Fibroblast of the aortic adventitia (primary cell): ENCODE measurements around the gene ZDHHC9. TPM values are rescaled to one million over a fixed set of nuclear protein-coding genes. Genes with fewer than 3 reads are reported as not detected.

Source experiments
- DNase-seq: peaks from one replicate; pipeline ENCODE4 v3.0.0-alpha.2; 2010; ENCODE audit warnings: low read depth
- H3K4me3 ChIP-seq: 2 replicates; pipeline ENCODE4 v1.5.1; 2011; ENCODE audit warnings: low read depth, mild to moderate bottlenecking, control low read depth, low read length, moderate library complexity
- total RNA-seq: library from RNA; depleted of rRNA; stranded (reverse); fragments of >200 nt; gene quantifications from 2 replicates; pipeline ENCODE4 v1.2.3, GENCODE V29; 2012; ENCODE audit warnings: low replicate concordance
- TF ChIP-seq, protein P1 (sequence below): IDR thresholded peaks from 2 replicates; pipeline ENCODE4 v1.5.1; 2011; ENCODE audit warnings: mild to moderate bottlenecking, low read length, control low read depth, inconsistent platforms; ENCODE audit not compliant: insufficient read depth

The ZDHHC9 gene
- total RNA-seq, 1 donor, result 37.1 TPM

DNA sequence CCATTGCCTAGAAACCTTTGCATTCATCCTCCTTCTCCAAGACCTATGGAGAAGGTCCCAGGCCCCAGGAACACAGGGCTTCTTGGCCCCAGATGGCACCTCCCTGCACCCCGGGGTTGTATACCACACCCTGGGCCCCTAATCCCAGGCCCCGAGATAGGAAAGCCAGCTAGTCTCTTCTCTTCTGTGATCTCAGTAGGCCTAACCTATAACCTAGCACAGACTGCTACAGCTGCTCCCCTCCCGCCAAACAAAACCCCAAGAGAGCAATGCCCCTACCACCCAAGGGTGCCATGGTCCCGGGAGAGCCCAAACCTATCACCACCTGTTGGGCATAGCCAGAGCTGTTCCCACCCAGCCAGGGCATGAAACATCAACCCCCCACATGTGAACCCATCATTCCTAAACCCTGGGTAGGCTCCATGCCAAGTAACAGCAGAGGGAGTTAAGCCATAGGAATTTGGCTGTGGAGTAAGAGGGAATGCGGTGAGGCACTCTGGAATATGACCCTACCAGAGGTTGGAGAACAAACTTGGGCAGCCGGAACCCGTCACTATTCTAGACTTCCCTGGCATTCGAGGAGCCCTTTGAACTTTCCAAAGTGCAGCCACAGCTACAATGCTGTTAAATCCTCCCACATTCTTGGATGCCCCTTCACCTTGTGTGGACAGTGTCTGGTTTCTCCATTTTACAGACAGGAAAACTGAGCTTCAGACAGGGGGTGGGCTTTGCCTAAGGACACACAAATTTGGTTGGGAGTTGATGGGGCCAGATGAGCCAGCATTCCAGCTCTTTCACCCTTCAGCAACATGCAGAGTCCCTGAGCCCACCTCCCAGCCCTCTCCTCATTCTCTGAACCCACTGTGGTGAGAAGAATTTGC lies 74.9 kb downstream of the ZDHHC9 start:
- H3K4me3 ChIP-seq, result no peak overlapping the region
- DNase-seq, result peak; percentile 19
- TF ChIP-seq, protein P1, sequence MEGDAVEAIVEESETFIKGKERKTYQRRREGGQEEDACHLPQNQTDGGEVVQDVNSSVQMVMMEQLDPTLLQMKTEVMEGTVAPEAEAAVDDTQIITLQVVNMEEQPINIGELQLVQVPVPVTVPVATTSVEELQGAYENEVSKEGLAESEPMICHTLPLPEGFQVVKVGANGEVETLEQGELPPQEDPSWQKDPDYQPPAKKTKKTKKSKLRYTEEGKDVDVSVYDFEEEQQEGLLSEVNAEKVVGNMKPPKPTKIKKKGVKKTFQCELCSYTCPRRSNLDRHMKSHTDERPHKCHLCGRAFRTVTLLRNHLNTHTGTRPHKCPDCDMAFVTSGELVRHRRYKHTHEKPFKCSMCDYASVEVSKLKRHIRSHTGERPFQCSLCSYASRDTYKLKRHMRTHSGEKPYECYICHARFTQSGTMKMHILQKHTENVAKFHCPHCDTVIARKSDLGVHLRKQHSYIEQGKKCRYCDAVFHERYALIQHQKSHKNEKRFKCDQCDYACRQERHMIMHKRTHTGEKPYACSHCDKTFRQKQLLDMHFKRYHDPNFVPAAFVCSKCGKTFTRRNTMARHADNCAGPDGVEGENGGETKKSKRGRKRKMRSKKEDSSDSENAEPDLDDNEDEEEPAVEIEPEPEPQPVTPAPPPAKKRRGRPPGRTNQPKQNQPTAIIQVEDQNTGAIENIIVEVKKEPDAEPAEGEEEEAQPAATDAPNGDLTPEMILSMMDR, result no peak

DNA sequence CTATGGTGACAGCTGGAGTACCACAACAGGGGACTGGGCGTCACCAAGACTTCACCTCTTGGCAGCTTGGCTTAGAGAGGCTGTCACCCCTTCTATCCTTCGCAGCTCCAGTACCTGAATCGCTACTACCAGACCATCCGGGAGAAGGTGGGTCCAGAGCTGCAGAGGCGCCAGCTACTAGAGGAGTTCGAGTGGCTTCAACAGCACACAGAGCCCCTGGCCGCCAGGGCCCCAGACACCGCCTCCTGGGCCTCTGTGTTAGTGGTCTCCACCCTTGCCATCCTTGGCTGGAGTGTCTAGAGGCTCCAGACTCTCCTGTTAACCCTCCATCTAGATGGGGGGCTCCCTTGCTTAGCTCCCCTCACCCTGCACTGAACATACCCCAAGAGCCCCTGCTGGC lies 75.5 kb downstream of the ZDHHC9 start:
- TF ChIP-seq, protein P1, result no peak
- no peak for DNase-seq
- H3K4me3 ChIP-seq, result no peak overlapping the region

DNA sequence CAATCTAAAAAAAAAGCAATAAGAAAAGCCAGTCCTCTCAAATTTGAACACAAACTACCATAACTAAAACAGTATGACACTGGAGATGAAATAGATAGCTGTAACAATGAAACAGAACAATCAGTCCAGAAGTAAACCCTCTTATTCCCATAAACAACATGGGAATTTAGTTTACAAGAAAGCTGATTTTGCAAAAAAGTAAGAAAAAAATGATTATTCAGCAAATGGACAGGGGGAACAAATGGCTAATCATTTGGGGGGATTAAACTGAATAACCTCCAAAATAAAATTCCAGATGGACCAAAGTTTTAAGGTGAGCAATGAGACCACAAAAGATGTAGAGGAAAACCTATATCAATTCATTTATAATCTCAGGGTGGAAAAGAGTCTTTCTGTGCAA lies 80.0 kb downstream of the ZDHHC9 start:
- no peak overlapping the region for H3K4me3 ChIP-seq
- TF ChIP-seq, protein P1, result no peak
- no peak for DNase-seq

DNA sequence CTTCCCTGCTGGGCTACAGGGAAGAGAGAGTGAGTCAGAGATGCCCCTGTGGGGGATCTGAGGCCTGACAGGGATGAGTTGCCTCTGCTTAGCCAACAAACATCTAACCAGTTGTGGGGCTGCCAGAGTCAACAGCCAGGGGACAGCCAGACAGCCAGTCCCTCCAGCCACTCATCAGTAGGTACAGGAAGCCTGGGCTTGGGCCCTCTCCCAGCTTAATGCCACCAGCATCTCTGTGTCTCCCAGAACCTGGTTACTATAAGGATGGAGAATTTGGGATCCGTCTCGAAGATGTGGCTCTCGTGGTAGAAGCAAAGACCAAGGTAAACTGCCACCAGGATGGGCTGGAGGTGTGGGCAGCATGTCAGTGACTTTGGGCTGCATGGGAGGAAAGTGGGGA lies 81.2 kb downstream of the ZDHHC9 start:
- DNase-seq, result no peak
- H3K4me3 ChIP-seq, result no peak overlapping the region
- TF ChIP-seq, protein P1, result no peak

DNA sequence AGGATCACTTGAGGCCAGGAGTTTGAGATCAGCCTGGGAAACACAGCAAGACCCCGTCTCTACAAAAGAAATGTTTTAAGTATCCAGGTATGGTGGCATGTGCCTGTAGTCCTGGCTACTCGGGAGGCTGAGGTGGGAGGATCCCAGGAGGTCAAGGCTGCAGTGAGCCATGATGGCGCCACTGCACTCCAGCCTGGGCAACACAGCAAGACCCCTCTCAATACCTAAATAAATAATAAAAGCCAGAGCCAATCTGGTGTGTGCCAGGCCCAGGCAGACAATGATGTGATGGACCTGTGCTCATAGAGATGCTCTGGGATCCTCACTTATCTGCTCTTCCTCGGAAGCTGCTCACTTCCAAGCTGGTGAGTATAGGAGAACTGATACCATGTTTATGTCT lies 82.1 kb downstream of the ZDHHC9 start:
- TF ChIP-seq, protein P1, result no peak
- DNase-seq, result no peak
- H3K4me3 ChIP-seq, result no peak overlapping the region

DNA sequence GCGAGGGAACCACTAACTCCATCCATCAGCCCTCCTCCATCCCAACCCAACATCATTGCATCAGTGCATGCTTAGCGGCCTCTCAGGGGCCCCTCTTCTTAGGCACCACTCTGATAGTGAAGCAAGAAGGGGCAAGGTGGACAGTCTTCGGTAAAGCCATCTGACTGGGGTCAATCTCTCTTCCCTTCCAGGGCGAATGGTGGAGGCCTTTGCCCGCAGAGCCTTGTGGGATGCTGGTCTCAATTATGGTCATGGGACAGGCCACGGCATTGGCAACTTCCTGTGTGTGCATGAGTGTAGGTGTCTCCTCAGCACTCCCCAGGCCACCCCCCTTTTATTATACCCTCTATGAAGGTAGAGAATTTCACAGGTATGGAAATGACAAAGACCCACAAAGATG lies 82.7 kb downstream of the ZDHHC9 start:
- no peak for DNase-seq
- H3K4me3 ChIP-seq, result no peak overlapping the region
- TF ChIP-seq, protein P1, result no peak

DNA sequence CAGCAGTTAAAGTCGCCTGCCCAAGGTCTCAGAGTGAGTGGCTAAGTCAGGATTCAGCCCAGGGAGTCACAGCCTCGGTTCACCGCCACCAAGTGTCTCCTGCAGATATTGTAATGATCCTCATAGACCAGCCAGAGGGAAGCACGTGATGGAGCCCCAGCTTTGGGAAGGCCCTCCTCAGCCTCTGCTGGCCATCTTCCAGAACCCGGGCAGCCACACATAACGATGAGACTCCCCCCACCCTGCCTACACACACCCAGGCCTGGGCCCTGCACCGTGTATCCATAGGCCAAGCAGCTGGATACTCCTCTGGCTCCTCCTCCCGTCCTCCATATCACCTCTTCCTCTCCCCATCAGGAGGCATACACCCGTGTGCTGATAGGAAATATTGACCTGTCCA lies 83.5 kb downstream of the ZDHHC9 start:
- DNase-seq, result no peak
- TF ChIP-seq, protein P1, result no peak
- H3K4me3 ChIP-seq, result no peak overlapping the region
